ENCODE data around the gene MAP6.

MAP6 gene

DNA sequence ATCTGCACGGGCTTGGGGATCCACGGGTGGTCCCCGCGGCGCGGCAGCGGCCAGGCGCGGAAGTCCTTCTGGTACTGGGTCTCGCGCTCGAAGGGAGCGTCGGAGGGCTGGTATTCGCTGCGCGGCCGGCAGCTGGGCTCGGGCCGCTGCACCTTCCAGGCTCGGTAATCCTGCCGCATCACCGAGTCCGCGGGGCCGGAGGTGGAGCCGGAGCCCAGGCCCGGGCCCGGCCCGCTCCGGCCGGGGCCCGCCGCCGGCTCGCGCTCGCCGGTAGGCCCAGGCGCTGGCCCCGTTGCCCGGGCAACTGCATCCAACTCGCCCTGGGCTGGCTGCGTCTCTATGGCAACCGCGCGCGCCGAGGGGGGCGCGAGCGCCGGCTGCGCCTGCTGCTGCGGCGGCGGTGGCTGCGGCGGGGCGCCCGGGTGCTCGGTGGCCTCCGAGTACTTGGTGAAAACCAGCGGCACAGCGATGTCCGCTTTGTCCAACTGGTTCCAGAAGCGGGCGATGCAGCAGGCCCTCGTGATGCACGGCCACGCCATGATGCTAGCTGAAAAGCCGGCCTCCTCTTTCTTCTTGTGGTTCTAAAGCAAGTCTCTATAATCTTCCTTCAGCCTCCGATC, 897 bp downstream of the MAP6 start:
- FAIRE-seq (no peak), DNase-seq (ENCODE audit: insufficient read length, low spot score) (peak; percentile 31)

DNA sequence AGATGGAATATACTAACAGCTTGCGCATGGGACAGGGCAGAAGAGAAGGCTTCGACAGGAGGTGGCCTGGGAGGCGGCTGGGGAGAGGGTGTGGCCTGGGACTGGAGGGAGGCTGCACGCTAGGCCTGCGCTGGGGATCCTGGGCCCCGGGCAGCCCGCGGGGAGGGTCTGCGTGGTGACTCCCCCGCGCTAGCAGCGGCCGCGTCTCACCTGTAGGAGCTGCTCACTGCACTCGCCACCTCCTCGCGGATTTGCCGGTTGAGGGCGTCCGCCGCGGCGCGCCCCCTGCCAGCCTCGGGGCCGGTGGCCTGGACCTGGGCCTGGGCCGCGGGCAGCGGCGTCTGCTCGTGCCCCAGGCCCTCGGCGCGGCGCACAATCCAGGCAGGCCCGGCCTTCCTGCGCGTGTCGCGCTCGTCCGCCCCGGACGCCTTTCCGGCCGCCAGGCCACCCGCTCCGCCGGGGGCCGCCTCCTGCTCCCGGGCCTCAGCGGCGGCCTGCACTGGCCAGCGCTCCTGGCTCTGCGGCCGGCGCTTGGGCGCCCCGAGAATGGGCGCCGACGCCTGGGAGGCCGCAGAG, 1.5 kb downstream of the MAP6 start:
- no peak for FAIRE-seq

DNA sequence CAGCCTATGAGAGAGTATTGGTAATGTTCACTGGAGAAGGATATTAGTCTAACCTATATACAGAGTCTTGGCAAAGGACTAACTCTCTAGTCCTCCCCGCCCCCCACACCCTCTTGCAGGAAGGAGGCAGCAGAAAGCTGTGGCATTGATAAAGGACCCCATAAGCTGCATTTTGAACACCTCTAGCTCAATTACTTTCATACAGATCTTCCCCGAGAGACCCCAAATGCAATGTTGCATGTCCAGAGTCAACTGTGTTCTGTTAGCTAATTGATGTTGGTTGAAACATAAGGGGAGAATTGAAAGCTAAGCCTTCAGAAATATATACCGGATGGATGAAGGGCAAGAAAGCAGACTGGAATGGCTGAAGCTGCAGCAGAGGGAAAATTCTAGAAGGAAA, 2.8 kb downstream of the MAP6 start:
- no peak for DNase-seq (ENCODE audit: insufficient read length, low spot score)
- no peak for FAIRE-seq

More for the DNA sequence above, 1.5 kb downstream of the MAP6 start:
- no peak for DNase-seq (ENCODE audit: insufficient read length, low spot score)

DNA sequence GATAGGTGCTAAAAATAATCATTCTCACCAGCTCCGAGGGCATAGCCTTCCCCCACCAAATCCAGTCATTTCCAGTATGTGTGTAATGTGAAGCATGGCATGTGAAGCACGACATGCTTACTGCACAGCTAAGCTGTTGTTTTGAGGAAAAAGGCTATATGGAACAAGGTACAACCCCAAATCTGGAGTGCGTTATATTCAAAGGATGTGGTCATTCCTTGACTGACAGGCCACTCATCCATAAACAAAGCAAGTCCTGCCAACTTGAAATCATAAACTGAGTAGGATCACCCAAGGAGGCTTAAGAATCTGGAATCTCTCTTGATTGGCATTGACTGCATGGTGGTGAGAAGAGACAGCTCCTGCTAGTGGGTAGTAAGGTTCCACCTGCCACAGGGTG, 3.7 kb downstream of the MAP6 start:
- DNase-seq (ENCODE audit: insufficient read length, low spot score) (no peak), FAIRE-seq (no peak)

DNA sequence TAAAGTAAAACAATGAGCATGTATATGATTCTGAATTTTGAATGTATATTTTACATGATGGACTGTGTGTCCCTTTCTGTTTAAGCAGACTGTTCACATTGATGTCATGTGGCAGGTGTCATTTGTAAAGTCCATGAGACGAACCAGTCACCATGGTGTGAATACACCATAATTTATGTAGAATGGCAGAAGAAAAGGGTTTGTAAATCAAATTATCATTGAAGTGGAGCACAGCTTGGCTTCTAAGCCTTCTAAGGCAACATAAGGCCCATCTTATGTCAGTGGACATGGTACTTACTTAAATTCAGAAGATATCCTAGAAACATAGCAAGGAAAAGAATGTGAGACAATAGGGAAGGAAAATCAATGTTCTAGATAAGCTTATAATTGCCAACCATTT, 4.4 kb downstream of the MAP6 start:
- DNase-seq (ENCODE audit: insufficient read length, low spot score), result no peak
- no peak for FAIRE-seq

GRCh38 chr11:75663808-75664207, 5.0 kb downstream of the MAP6 start:
- DNase-seq (ENCODE audit: insufficient read length, low spot score) (no peak), FAIRE-seq (no peak)

- FAIRE-seq, result no peak
- no peak for DNase-seq (ENCODE audit: insufficient read length, low spot score)
Observed at GRCh38 chr11:75659836-75660235, 9.0 kb downstream of the MAP6 start.

DNA sequence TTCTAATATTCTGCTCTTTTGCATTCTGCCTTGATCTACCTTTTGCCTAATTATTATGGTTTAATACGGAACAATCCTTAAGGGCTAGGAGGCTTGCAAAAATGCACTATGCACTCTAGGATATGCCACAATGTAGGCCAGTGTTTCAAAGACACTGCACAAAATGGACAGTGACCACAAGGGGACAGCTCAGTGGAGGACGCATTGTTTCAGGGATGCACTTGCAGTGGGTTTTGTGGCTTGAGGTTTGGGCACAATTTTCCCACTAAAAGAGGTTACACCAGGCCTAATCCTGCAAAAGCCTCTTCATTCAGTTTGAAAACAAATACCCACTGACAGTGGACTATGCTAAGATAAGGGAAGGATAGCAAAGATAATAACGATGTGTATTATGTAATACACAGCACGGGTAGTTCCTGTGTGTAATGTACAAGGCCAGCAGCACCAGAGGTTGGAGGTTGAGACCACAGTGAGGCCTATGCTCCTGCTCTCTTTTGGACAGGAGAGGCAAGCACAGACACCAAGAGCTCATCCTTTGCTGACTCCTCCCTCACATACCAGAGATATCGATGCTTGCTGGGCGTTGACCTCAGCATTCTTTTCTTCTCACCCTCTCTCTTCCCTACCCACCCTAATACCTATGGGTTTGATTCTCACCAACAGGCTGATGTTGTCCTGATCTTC, 12.7 kb downstream of the MAP6 start:
- DNase-seq (ENCODE audit: insufficient read length, low spot score) (no peak), FAIRE-seq (no peak)

DNA sequence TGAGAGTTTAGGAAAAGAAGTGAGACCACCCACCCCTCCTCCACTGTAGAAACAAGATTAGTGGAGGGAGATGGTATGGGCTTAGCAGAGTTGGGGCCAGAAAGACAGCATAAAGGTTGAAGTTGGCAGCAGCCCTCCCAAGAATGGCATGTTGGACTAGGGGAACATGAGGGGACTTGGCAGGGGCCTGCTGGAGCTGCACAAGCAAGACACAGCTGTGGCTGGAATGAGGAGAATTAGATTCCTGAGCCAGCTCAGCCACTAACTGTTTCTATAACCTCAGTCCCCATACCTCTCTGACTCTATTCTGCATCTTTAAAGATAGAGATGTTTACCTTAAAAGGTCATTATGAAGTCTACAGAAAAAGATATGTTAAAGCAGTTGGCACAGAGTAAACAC, 13.2 kb downstream of the MAP6 start:
- DNase-seq (ENCODE audit: insufficient read length, low spot score) (no peak), FAIRE-seq (no peak)

DNA sequence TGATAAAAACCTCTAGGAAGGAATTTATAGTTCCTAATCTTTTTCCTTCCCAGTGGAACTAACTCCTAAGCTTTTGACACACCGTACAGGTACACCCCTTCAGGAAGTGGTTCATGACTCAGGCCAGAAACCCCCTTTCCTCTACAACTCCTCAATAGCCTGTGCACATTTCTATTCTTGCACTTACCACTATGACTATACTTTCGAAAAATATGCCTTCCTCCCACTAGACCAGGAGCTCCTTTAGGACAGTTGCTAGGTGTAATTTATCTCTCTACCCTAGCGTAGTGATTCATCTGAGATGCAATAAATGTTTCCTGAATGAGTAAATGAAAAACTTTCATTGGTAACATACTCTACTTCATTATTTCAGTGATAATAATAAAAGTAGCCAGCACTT, 14.5 kb downstream of the MAP6 start:
- peak; percentile 20 for DNase-seq (ENCODE audit: insufficient read length, low spot score)
- FAIRE-seq, result peak; percentile 62

GRCh38 chr11:75653532-75653931, 15.3 kb downstream of the MAP6 start:
- FAIRE-seq (no peak), DNase-seq (ENCODE audit: insufficient read length, low spot score) (no peak)

- no peak for FAIRE-seq
- DNase-seq (ENCODE audit: insufficient read length, low spot score), result no peak
Observed at GRCh38 chr11:75652936-75653335, 15.9 kb downstream of the MAP6 start.

GRCh38 chr11:75651218-75651617, 17.6 kb downstream of the MAP6 start:
- no peak for FAIRE-seq
- no peak for DNase-seq (ENCODE audit: insufficient read length, low spot score)

- DNase-seq (ENCODE audit: insufficient read length, low spot score) (no peak), FAIRE-seq (no peak)
Observed at GRCh38 chr11:75650167-75650723, 18.6 kb downstream of the MAP6 start.

GRCh38 chr11:75644946-75645345, 23.9 kb downstream of the MAP6 start:
- no peak for FAIRE-seq

GRCh38 chr11:75644370-75644769, 24.5 kb downstream of the MAP6 start:
- FAIRE-seq (no peak), DNase-seq (ENCODE audit: insufficient read length, low spot score) (no peak)

More at GRCh38 chr11:75644946-75645345, 23.9 kb downstream of the MAP6 start:
- DNase-seq (ENCODE audit: insufficient read length, low spot score), result no peak

- FAIRE-seq (no peak), DNase-seq (ENCODE audit: insufficient read length, low spot score) (no peak)
Observed at GRCh38 chr11:75642402-75643113, 26.3 kb downstream of the MAP6 start.

GRCh38 chr11:75639762-75640181, 29.1 kb downstream of the MAP6 start:
- FAIRE-seq, result no peak
- DNase-seq (ENCODE audit: insufficient read length, low spot score), result no peak

DNA sequence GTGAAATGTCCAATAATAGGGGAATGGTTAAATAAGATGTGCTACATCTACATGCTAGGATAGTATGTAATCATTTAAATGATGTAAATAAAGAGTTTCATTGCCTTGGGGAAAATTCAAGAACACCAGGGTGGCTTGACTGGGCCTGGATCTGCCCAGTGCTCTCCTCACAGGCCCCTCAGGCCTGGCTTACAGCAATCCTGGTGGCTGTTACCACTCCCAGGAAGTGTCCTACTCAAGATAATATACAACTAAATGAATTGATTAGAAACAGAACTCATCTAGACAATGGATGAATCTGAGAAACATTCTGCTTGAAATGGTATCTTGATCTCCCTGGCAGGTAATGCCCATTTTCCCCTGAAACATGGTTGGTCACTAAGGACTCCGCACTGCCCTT, 30.8 kb downstream of the MAP6 start:
- no peak for FAIRE-seq

DNA sequence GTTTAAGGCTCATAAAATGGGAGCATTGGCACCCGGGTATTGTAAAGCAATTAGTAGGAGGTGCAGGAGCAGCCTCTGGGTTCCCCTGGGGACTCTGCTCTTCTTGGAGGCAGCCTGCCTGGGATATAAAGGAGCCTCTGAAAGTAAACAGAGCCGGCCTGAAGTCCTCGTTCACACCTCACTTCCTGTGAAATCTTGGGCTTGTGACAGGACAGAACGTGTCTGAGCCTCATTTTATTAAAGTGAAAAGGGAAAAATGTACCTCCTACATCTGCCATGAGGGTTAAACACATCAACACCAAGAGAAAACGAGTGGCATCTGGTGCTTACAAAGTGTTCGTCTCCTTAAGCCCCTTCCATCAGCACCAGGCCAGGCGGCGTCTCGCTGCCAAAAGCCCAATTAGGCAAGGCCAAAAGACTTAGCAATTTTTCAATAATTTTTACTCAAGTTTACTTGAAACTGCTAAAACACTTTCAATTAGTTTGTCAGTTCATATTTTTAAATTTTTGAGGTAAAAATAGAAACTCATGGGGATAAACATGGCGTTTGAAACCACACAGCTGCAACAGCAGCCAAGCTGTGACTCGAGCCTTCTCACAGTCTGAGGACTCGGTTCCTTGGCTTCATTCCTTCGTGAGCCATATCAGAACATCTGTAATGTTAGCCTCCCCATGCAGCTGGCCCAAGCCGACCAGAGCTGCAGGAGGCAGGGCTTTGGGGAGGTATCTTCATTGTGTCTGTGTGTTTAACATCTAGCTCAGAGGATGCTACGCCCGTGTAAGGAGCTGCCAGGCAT, 33.6 kb downstream of the MAP6 start:
- DNase-seq (ENCODE audit: insufficient read length, low spot score), result no peak
- no peak for FAIRE-seq

More for the DNA sequence above, 30.8 kb downstream of the MAP6 start:
- DNase-seq (ENCODE audit: insufficient read length, low spot score), result no peak
